HG03575 (cell line): ENCODE measurements around the gene ATP4A.

Source experiments
- ATAC-seq: cut with Tn5 transposase; IDR thresholded peaks from one replicate; pipeline ENCODE4 v1.9.1; 2021; ENCODE audit not compliant: unreplicated experiment, insufficient number of reproducible peaks, low FRiP score; ENCODE audit errors: extremely low read depth

Gene ATP4A

DNA sequence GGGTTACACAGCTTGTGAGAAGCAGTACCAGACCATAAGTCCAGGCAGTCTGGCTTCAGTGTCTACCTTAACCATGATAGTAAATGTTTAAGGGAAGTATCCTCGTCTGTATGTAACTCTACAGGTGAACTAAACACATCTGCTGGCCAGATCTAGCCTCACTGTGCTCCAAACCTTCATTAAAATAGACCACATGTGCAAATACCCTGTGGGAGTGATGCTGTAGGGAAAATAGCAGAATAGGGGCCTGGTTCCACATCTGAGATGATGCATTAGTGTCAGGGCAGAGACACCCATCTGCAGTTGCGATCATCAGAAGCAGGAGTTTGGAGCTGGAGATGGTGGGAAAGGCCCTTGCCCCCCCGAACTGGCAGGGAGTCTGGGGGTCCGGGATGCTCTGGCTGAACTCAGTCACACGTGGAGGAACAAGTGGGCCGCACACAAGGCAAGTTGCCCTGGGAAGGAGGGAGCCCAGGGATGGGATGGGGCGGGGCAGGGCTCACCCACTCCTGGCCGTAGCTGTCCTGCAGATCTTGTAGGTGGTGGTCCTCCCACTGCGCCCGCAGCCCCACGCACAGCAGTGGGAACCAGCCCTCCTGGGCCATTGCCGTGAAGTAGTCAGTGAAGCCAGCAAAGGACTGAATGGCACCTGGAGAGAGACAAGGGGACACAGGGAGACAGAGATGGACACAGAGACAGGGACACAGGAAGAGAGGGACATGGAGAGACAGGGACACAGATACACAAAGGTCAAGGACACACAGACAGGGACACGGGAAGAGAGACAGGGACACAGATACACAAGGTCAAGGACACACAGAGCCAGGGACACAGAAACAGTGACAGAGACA lies 10.7 kb downstream of the ATP4A start:
- no peak for ATAC-seq

DNA sequence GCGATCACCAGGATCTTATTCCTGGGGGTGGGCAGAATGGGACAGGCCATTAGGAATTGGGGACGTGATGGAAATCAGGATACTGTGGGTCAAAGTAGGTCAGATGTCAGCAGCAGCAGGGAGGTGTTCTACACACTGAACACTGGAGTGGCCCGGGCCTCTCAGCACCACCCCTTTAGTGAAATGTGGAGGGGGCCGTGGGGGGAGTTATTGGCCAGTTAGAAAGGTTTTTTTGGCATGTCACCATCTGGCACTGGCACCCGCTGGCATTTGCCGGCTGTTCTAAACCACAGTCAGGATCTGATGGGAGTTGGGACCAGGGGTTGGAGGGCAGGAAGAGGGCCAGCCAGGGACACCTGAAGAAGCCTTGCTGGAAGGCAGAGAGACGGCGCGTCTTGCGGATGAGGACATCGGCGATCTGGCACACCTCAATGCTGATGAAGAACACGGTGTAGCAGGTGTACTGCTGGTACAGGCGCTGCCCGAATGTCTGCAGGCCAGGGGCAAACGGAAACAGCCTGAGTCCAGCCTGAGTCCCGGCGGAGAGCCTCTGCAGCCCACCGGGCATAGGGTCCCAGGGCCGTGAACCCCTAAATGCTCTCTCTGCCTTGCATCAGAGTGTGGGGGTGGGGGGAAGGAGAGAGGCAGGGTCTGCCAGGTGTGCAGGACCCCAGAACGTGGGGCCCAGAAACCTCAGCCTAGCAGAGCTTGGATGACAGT lies 12.2 kb downstream of the ATP4A start:
- no peak for ATAC-seq

DNA sequence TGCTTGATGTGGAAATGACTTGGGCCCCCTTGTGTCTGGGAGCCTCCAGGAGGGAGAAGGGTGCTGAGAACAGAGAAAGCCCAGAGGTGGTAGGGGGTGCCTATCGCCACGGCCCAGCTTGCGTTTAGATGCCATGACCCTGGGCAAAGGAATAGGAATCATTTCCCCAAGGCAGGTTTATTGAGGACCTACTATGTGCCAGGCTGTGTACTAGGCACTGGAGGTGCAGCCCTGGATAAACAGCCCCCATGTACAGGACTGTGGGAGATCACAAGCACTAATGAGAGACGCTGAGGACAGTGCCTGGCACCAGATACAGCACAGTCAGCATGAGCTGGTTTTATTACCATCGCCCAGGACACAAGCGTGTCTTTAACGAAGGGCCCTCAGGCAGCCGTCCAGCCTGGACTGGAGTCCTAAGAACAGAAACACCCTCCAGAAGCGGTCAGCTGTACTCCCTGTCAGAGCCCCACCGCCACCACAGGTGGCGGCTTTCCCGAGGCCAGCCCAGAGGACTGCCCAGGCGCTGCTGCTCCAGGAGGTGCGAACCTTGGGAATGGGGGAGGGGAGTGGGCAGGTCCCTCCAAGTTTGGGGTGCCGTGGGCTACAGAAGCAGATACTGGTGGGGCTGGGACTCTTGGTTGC lies 13.5 kb downstream of the ATP4A start:
- ATAC-seq: no peak

DNA sequence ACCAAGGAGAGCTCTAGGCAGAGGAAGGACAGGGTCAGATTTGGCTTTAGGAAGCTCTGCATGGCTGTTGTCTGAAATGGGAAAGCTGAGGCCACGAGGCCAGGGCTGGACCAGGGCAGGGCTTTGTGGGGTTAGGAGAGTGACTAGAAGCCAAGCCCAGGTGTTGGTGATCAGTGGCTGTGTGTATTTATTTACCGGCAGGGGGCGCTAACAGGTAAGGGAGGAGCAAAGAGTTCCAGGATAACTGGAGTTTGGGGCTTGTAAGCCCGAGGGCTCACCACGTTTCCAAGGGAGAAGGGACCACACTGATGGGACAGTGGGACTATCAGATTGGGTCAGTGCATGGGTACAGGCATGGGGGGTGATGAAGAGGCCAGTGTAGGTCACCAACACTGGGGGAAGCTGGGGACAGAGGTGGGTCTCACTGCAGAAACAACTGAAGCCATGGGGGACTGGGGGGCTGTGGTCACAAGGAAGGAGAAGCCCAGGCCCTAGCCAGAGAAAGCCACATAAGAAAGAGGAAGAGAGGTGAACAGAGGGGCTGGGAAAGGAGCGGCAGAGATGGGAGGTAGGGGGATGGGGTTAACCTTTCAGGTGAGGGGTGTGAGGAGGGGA lies 14.2 kb downstream of the ATP4A start:
- no peak for ATAC-seq

DNA sequence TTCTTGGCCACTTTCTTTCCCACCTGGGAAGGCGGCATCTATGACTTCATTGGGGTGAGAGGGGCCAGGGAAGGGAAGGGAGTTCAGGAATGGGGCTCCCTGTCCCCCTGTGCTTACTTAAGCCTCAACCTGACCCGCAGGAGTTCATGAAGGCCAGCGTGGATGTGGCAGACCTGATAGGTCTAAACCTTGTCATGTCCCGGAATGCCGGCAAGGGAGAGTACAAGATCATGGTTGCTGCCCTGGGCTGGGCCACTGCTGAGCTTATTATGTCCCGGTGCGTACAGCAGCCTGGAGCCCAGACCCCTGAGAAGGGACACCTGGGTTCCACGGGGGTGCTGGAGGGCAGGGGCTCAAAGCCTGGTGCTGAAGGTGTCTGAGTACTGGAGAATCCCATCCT lies 16.9 kb downstream of the ATP4A start:
- ATAC-seq: no peak

DNA sequence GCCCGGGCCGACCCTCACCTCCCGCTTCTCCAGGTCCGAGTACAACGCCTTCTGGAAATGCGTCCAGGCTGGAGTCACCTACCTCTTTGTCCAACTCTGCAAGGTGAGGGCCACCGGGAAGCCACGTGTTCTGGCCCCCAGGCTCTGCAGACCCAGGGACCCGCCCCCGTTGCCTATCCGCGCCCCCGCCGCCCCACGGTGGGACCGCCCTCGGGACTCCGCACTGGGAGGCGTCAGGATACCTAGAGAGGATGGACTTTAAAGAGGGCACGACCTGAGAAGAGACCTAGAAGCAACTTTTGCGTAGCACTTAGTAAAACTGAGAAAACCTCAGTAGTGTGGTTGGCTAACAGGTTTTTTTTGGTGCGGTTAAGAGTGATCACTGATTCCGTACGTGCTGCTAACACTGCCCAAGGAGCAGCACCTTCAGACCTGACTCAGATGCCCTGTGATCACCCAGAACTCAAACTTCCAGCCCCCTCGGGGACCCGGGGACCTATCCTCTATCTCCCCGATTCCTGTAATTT lies 17.5 kb downstream of the ATP4A start:
- no peak for ATAC-seq

GRCh38 chr19:35545001-35545854 lies 18.2 kb downstream of the ATP4A start, which contains the start of gene TMEM147:
Gene TMEM147, plus strand, starts transcription at chr19:35545626. Its CDS starts 114 bp downstream, at chr19:35545740.
- no peak for ATAC-seq

DNA sequence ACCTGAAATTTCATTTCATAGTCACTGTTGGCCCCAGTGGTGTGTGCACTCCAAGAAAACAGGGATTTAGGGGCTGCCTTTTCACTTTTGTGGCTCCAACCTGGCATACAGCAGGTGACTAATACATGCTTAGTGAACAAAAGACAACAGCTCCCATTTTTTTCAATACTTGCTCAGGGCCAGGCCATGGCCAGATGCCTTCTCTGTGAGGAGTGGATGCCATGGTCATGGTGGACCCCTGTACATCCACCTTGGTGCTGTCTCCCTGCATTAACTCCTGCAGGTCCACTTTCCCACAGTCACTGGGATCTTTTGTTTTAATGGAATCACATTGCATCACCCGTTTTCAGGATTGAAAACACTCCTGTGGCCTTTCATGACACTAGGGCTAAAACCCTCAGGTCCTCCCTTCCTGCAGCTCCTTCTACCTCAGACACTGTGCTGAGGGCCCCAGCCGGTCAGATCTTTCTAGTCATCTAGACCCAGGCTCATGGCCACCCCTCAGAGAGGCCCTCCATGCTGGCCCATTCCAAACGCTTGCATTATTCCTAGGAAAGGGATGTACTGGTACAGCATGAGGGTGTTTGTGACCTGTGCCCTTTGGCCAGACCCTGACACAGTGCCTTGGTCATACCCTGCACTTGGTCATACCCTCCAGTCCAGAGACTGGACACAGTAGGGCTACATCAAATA lies 19.2 kb downstream of the ATP4A start:
- no peak for ATAC-seq

DNA sequence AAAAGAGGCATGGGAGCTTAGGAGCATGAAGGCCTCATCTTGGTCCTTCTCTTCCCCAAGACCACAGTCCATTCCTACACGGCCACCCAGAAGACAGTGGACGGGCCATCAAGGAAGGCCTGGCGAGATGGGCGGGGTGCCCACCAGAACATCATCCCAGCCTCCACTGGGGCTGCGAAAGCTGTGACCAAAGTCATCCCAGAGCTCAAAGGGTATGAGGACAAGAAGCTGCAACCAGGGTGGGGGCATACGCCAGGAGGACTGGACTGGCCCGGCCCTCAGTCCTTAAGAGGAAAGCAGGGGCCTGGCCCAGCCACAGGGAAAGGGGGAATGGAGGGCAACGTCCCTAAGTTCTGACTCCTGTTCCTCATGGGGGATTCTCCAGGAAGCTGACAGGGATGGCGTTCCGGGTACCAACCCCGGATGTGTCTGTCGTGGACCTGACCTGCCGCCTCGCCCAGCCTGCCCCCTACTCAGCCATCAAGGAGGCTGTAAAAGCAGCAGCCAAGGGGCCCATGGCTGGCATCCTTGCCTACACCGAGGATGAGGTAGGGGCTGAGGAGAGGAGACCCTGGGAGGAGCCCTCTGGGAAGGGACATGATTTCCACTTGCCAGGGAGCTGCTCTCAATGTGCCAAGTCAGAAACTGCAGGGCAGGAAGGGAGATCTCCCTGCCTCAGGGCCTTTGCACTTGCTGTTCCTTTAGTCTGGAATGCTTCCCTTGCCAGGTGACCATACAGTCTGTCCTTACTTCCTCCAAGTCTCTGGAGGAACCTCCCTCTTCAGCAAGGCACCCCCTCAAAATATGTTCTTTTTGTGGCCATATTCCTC lies 20.0 kb downstream of the ATP4A start:
- no peak for ATAC-seq

- ATAC-seq: no peak
Measured at GRCh38 chr19:35542209-35542608, 21.2 kb downstream of the ATP4A start.

DNA sequence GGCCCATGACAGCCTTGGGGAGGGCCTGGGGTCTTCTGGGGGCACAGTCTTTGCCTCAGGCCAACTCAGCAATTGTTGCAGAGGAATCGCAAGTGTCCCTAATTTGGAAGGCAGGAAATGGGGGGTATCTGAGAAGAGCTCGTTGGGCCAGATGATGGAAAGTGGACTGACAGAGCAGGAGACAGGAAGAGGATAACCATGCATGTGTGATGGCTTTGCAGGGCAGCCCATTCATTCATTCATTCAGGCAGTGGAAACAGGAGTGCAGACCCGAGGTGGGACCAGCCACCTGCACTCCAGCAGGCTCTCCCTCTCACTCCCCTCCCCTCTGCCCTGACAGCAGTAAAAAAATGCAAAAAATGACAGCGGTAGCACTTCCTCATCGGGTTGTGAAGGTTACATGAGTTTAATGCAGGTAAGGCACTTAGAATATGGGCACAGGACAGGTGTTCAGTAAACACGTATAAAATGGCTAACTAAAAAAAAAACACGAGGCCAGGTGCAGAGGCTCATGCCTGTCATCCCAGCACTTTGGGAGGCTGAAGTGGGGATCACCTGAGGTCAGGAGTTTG lies 23.0 kb downstream of the ATP4A start:
- no peak for ATAC-seq

GRCh38 chr19:35539850-35540249 lies 23.6 kb downstream of the ATP4A start:
- ATAC-seq: no peak

- no peak for ATAC-seq
Measured at GRCh38 chr19:35539314-35539713, 24.1 kb downstream of the ATP4A start.

DNA sequence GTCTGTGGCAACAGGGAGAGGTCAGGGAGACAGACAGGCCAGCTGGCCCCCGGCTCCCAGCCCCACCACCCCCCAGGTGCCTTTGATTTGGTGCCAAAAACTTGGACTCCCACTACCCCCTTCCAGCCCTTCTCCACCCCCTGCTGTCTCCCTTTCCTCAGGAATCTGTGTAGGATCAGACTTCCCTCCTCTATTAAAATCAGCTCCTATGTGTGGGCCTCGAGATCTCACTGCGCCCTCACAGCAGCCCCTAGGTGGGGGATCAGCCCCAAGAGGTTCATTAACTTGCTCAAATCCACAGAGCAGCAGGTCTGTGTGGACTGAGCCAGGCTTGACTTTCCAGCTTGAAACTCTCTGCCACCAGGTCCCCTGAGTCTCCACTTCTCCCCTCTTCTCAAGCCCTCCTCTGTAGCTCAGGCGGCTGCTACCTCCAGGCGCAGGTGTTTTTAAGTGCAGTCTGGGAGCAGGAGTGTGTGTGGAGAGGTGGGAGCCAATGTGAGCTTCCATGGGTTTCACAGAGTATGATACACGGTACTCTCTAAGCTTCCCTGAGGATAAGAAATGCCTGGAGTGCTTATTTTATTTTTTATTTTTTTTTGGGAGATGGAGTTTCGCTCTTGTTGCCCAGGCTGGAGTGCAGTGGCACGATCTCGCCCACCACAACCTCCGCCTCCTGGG lies 28.5 kb downstream of the ATP4A start:
- no peak for ATAC-seq

DNA sequence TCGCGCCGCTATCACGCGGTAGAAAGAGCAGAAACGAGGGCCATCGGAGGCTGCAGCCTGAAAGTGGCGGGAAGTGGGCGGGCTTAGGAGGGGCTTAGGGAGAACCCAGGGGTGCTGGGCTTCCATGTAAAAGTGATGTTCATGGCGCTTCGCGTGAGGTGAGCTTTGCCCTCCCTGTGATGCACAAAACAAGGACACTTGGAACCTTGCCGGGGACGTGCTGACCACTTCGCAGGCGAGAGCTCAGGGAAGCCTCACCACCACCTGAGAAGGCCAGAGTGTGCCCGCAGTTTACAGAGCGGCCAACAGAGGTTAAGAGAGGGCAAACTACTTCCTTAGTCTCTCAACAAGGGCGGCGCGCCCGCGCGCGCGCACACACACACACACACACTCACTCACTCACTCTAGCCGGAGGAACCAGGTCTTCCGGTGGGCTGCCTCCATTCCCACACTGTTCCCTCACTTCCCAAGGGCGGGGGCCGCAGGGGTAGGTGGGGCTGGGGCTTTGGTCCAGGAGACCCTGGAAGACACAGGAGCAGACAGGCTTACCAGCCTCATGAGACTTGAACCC lies 29.6 kb downstream of the ATP4A start:
- ATAC-seq: no peak
